ENCODE measurements around the gene CD28. TPM values are rescaled to one million over a fixed set of nuclear protein-coding genes. Genes with fewer than 3 reads are reported as not detected.
"Not testable (repeated sequence)": the region's sequence is repeated elsewhere in the genome, so short reads cannot be mapped to it uniquely, and the experiment has no call there.

CD28 gene
- total RNA-seq, 1 donor = not detected

DNA sequence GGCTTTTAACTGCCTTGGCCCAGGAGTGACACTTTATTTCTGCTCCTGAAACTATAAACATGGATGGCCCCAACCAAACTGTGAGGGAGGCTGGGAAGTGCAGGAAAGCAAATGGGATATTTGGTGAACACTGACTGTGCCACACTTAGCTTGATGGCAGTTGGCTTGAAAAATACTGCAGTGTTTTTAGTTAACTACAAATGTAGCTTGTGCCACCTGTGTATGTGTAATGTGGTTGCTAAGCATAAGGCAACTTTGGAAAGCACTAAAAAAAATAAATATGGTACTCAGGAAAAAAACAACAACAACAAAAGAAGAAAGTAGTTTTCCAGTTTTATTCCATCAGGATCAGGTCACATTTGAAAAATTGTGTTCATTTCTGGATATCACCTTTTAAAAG, 73.8 kb downstream of the CD28 start:
- TF ChIP-seq, protein P1, sequence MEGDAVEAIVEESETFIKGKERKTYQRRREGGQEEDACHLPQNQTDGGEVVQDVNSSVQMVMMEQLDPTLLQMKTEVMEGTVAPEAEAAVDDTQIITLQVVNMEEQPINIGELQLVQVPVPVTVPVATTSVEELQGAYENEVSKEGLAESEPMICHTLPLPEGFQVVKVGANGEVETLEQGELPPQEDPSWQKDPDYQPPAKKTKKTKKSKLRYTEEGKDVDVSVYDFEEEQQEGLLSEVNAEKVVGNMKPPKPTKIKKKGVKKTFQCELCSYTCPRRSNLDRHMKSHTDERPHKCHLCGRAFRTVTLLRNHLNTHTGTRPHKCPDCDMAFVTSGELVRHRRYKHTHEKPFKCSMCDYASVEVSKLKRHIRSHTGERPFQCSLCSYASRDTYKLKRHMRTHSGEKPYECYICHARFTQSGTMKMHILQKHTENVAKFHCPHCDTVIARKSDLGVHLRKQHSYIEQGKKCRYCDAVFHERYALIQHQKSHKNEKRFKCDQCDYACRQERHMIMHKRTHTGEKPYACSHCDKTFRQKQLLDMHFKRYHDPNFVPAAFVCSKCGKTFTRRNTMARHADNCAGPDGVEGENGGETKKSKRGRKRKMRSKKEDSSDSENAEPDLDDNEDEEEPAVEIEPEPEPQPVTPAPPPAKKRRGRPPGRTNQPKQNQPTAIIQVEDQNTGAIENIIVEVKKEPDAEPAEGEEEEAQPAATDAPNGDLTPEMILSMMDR (IDR thresholded peaks at IDR 0.05; ENCODE audit: insufficient read depth, low read length) = no peak
- no peak overlapping the region for H3K4me3 ChIP-seq (ENCODE audit: low read depth, low read length)
- DNase-seq (ENCODE audit: low read depth) = no peak

DNA sequence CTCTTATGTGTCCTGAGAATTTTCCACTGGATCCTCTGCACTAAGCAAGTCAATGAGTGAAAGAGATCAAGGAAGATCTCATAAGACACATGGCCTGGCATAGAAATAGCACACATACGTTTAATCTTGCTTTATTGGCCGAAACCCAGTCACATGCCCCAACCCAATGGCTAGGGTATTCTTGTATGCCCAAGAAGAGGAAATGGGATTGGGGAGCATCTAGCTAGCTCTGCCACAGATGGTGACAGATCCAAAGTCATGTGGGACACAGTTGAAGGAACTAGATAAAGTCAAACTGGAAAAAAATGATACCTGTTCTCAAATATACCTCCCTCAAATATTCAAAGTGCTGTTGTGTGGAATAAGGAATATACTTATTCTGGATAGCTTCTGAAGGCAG, 74.7 kb downstream of the CD28 start:
- DNase-seq (ENCODE audit: low read depth) = no peak
- H3K4me3 ChIP-seq (ENCODE audit: low read depth, low read length) = no peak overlapping the region
- TF ChIP-seq, protein P1 (IDR thresholded peaks at IDR 0.05; ENCODE audit: insufficient read depth, low read length) = no peak

DNA sequence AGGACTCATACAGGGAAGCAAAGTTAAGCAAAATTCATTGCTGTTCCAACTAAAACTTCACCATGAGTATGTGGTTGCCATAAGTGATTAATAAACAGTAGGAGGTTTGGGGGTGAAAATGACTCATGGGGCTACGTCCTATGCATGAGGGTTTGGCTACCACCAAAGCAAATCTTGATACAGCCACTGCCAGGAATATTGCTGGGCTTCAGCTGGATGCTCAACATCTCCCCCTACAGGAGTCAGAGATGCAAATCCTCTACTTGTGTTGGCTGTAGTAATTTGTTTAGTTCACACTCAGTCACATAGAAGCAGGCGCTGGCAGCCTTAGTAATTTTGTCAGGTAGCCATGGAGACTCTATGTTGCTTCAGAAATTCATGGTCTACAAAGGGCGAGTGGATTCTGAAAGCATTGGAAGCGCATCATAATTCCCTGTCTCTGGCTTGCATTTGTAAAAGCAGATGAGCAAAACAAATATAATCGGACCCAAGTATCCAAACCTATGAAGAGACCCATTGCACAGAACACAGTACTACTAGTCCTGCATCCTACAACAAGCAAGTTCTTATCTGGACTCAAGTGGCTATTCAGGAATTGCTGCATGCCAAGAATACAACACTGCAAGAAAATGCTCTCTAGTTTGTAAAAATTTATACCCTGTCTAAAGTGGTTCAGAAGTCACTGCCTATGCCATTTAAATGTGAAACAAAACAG, 76.0 kb downstream of the CD28 start:
- TF ChIP-seq, protein P1 (IDR thresholded peaks at IDR 0.05; ENCODE audit: insufficient read depth, low read length) = peak; percentile 85
- H3K4me3 ChIP-seq (ENCODE audit: low read depth, low read length) = no peak overlapping the region
- DNase-seq (ENCODE audit: low read depth) = peak; percentile 94

DNA sequence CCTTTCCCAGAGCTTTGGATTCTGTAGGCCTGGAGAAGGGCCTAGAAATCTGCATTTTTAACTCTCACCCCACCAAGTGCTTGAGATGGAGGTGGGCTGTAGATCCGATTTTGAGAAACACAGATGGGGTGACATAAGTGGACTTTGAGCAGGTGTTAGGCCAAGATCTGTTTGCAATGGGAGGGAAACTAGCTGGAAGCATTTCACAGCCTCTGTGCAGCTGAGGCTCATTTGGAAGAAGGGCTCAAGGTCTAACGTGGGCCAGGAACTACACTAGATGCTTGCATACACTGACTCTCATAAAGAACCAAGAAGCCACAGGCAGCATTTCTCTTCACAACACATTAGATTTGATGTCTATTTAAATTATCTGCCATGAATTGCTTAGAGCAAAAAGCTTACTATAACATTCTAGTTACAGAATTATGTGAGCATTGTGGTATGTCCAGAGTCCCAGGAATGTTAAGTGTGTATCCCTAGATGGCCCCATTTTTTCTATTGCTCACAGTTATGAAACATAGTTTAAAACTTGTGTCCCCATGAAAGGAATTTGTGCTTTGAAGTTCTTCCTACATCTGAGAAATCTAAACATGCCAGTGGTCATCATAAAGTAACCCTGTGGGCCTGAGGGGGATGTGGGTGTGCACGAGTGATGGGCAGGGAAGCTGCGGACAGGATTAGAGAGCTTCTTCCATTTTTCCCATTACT, 77.2 kb downstream of the CD28 start:
- no peak overlapping the region for H3K4me3 ChIP-seq (ENCODE audit: low read depth, low read length)
- TF ChIP-seq, protein P1 (IDR thresholded peaks at IDR 0.05; ENCODE audit: insufficient read depth, low read length) = no peak
- peak; percentile 74 for DNase-seq (ENCODE audit: low read depth)

DNA sequence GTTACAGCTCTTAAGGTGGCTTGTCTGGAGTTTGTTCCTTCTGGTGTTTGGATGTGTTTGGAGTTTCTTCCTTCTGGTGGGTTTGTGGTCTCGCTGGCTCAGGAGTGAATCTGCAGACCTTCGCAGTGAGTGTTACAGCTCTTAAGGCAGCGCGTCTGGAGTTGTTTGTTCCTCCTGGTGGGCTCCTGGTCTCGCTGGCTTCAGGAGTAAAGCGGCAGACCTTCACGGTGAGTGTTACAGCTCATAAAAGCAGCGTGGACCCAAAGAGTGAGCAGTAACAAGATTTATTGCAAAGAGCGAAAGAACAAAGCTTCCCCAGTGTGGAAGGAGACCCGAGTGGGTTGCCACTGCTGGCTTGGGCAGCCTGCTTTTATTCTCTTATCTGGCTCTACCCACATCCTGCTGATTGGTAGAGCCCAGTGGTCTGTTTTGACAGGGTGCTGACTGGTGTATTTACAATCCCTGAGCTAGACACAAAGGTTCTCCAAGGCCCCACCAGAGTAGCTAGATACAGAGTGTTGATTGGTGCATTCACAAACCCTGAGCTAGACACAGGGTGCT, 78.4 kb downstream of the CD28 start:
- DNase-seq (ENCODE audit: low read depth); H3K4me3 ChIP-seq (ENCODE audit: low read depth, low read length): not testable (repeated sequence)

DNA sequence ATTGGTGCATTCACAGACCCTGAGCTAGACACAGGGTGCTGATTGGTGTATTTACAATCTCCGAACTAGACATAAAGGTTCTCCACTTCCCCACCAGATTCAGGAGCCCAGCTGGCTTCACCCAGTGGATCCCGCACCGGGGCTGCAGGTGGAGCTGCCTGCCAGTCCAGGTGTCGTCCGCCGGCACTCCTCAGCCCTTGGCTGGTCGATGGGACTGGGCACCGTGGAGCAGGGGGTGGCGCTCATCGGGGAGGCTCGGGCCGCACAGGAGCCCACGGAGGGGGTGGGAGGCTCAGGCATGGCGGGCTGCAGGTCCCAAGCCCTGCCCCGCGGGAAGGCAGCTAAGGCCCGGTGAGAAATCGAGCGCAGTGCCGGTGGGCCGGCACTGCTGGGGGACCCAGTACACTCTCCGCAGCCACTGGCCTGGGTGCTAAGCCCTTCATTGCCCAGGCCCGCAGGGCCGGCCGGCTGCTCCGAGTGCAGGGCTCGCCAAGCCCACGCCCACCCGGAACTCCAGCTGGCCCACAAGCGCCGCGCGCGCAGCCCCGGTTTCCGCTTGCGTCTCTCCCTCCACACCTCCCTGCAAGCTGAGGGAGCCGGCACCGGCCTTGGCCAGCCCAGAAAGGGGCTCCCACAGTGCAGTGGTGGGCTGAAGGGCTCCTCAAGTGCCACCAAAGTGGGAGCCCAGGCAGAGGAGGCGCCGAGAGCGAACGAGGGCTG, 79.1 kb downstream of the CD28 start:
- not testable (repeated sequence) for H3K4me3 ChIP-seq (ENCODE audit: low read depth, low read length)

DNA sequence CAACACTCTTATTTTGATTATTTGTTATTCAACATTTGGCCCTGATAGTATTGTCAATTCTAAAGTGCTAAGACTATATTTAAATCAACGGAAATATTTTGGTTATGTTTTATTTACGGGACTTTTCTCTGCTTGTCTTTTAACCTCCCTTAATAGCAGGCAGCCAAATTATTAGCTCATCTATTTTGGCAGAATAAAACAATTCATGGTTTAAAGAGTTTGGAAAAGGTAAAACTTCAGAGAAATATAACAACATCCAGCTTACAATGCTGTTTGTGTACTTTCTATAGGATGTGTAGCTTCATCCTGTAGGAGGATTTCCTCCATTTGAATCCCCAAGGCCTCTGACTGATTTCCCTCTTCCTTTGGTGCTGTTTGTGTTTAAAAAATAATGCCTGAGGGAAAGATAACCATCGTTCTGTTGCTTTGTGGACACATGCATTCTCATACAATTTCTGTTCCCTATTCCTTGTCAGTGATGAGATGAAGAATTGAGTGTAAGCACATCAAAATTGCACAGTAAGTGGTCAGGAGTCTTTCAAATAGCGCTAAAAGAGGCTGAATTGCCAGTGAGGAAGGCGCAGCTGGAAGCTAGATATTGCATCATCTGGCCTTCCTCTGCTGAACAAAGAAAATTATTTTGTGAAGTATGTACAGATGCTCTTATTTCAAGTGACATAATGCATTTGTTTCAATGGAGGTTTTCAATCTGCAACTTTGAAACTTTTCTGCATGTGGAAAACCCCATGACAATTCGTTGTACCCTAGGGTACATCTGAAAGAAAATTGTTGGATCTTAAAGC, 80.3 kb downstream of the CD28 start:
- TF ChIP-seq, protein P1 (IDR thresholded peaks at IDR 0.05; ENCODE audit: insufficient read depth, low read length) = no peak
- DNase-seq (ENCODE audit: low read depth) = peak; percentile 81

More for the DNA sequence above, 79.1 kb downstream of the CD28 start:
- not testable (repeated sequence) for DNase-seq (ENCODE audit: low read depth)

More for the DNA sequence above, 80.3 kb downstream of the CD28 start:
- no peak overlapping the region for H3K4me3 ChIP-seq (ENCODE audit: low read depth, low read length)

Data from fibroblast of the aortic adventitia (primary cell).